Smooth muscle cell (in vitro differentiated cells): ENCODE measurements around the gene CD44. TPM values are rescaled to one million over a fixed set of nuclear protein-coding genes. Genes with fewer than 3 reads are reported as not detected.
A peak's percentile ranks its signal among the peaks of the same experiment; 100 is the strongest.

Experiments used
- DNase-seq: peaks from one replicate; lab custom pipeline; 2025; ENCODE audit not compliant: unreplicated experiment; lab: John Stamatoyannopoulos, UW
- H2AFZ ChIP-seq: fragments of 200-600 bp; sonication (generic); 2 replicates; pipeline ENCODE4 v1.6.0; 2016; ENCODE audit warnings: antibody characterized with exemption, low read depth, mild to moderate bottlenecking
- H3F3A ChIP-seq: fragments of 200-600 bp; sonication (generic); 2 replicates; pipeline ENCODE4 v1.6.0; 2017; ENCODE audit warnings: antibody characterized with exemption, low read depth
- H3K27ac ChIP-seq: fragments of 200-600 bp; sonication (generic); 2 replicates; pipeline ENCODE4 v1.5.1; 2016; ENCODE audit warnings: low read depth, mild to moderate bottlenecking
- H3K27me3 ChIP-seq: fragments of 200-600 bp; sonication (generic); 2 replicates; pipeline ENCODE4 v1.6.1; 2016; ENCODE audit warnings: low read depth, mild to moderate bottlenecking
- H3K36me3 ChIP-seq: fragments of 200-600 bp; sonication (generic); 2 replicates; pipeline ENCODE4 v1.5.1; 2016; ENCODE audit warnings: low read depth
- H3K4me1 ChIP-seq: fragments of 200-600 bp; sonication (generic); 2 replicates; pipeline ENCODE4 v1.5.1; 2016; ENCODE audit warnings: low read depth
- H3K4me2 ChIP-seq: fragments of 200-600 bp; sonication (generic); 2 replicates; pipeline ENCODE4 v1.6.0; 2016; ENCODE audit warnings: mild to moderate bottlenecking
- H3K4me3 ChIP-seq: fragments of 200-600 bp; sonication (generic); 2 replicates; pipeline ENCODE4 v1.5.1; 2016; ENCODE audit warnings: mild to moderate bottlenecking
- H3K79me2 ChIP-seq: fragments of 200-600 bp; sonication (generic); 2 replicates; pipeline ENCODE4 v1.6.0; 2016; ENCODE audit warnings: low read depth, mild to moderate bottlenecking
- H3K9ac ChIP-seq: fragments of 200-600 bp; sonication (generic); 2 replicates; pipeline ENCODE4 v1.6.0; 2016; ENCODE audit warnings: low read depth
- H3K9me3 ChIP-seq: fragments of 200-600 bp; sonication (generic); replicated peaks from 2 replicates; pipeline ENCODE4 v1.5.1; 2016; ENCODE audit warnings: low read depth
- H4K20me1 ChIP-seq: fragments of 200-600 bp; sonication (generic); 2 replicates; pipeline ENCODE4 v1.6.0; 2016; ENCODE audit warnings: low read depth
- CTCF ChIP-seq: fragments of 200-600 bp; sonication (generic); IDR thresholded peaks from 2 replicates; pipeline ENCODE4 v1.5.1; 2017; ENCODE audit warnings: borderline replicate concordance, mild to moderate bottlenecking, antibody characterized with exemption; ENCODE audit not compliant: insufficient read depth, poor library complexity, severe bottlenecking
- WGBS: methylation state at CpG from one replicate; pipeline ENCODE4 v1.1.7; 2016; ENCODE audit warnings: low lambda C conversion rate; 5-methylcytosine and 5-hydroxymethylcytosine counted together
- polyA plus RNA-seq: library from polyadenylated mRNA; unstranded; fragments of >200 nt; fragmentation: Nextera tagmentation; extraction: Ambion mirVana; gene quantifications from 2 replicates; pipeline ENCODE4 v1.2.1, GENCODE V29; 2016
- total RNA-seq: library from RNA; depleted of rRNA; stranded (reverse); fragments of >200 nt; gene quantifications from 2 replicates; pipeline ENCODE4 v1.2.3, GENCODE V29; 2014

Gene CD44
- total and polyA plus RNA-seq, 2 experiments from 2014 or later = 116 to 248 TPM

GRCh38 chr11:35142481-35143075 is 3.6 kb downstream of the CD44 start:
- peak; percentile 18 for TF ChIP-seq CTCF
- no peak for DNase-seq
- WGBS = 61% methylated on average over 2 of the region's 2 CpGs
- peak overlapping the region; percentile 55 for H3K27ac ChIP-seq
- H3K4me2 ChIP-seq = peak overlapping the region; percentile 94
- peaks cover 8% of the 10 kb centered on the region for H4K20me1 ChIP-seq
- no peak overlapping the region for H2AFZ ChIP-seq
- no peaks in the 10 kb centered on the region for H3F3A ChIP-seq
- no peaks in the 10 kb centered on the region for H3K27me3 ChIP-seq
- H3K4me3 ChIP-seq = no peak overlapping the region
- H3K79me2 ChIP-seq = peaks cover 34% of the 10 kb centered on the region
- no peak overlapping the region for H3K9ac ChIP-seq
- peaks cover 14% of the 10 kb centered on the region for H3K4me1 ChIP-seq
- no peaks in the 10 kb centered on the region for H3K36me3 ChIP-seq
- H3K9me3 ChIP-seq = no peaks in the 10 kb centered on the region

- Histone ChIP-seq H4K20me1 (peaks cover 8% of the 10 kb centered on the region), H3K27me3 (no peaks in the 10 kb centered on the region), H3K4me3 (no peak overlapping the region), H3K4me1 (peaks cover 13% of the 10 kb centered on the region), H3F3A (no peaks in the 10 kb centered on the region), H3K36me3 (no peaks in the 10 kb centered on the region), H2AFZ (no peak overlapping the region), H3K9me3 (no peaks in the 10 kb centered on the region), H3K27ac (peak overlapping the region; percentile 55), H3K79me2 (peaks cover 34% of the 10 kb centered on the region), H3K9ac (no peak overlapping the region), H3K4me2 (peak overlapping the region; percentile 94)
- TF ChIP-seq CTCF = no peak
- 92% methylated on average over 8 of the region's 8 CpGs for WGBS
- DNase-seq = no peak
Observed at GRCh38 chr11:35143297-35144135, 4.5 kb downstream of the CD44 start.

- H3K27ac ChIP-seq = peak overlapping the region; percentile 40
Observed at GRCh38 chr11:35144136-35144741, 5.3 kb downstream of the CD44 start.

More at GRCh38 chr11:35144136-35144741, 5.3 kb downstream of the CD44 start:
- no peaks in the 10 kb centered on the region for H3K27me3 ChIP-seq
- H2AFZ ChIP-seq = no peak overlapping the region
- peaks cover 8% of the 10 kb centered on the region for H4K20me1 ChIP-seq
- no peaks in the 10 kb centered on the region for H3K9me3 ChIP-seq
- H3K4me2 ChIP-seq = peak overlapping the region; percentile 94
- WGBS = 68% methylated on average over 10 of the region's 10 CpGs
- H3K4me3 ChIP-seq = no peak overlapping the region
- peaks cover 11% of the 10 kb centered on the region for H3K4me1 ChIP-seq
- peaks cover 33% of the 10 kb centered on the region for H3K79me2 ChIP-seq
- no peak overlapping the region for H3K9ac ChIP-seq
- TF ChIP-seq CTCF = no peak
- no peaks in the 10 kb centered on the region for H3K36me3 ChIP-seq
- DNase-seq = no peak
- no peaks in the 10 kb centered on the region for H3F3A ChIP-seq
